H4 (cell line): ENCODE data around the gene SLC28A1. TPM values are rescaled to one million over a fixed set of nuclear protein-coding genes. Genes with fewer than 3 reads are reported as not detected.

Source experiments
- DNase-seq: peaks from one replicate; pipeline ENCODE4 v3.0.0-alpha.2; 2015; ENCODE audit warnings: low spot score
- total RNA-seq: library from RNA; depleted of rRNA; stranded (reverse); fragments of >200 nt; shearing (Covaris generic); gene quantifications from 2 replicates; pipeline ENCODE4 v1.2.3, GENCODE V29; 2014; rRNA removed

SLC28A1 gene
- total RNA-seq: 0.08 TPM in 1 of 2 replicates, not detected in the other

GRCh38 chr15:84883916-84884781 is at the start of gene SLC28A1:
Gene SLC28A1, plus strand, starts transcription at chr15:84884662. Its CDS starts 3,099 bp downstream, at chr15:84887761.
- no peak for DNase-seq

GRCh38 chr15:84834969-84835368 is 49.5 kb upstream of the SLC28A1 start:
- no peak for DNase-seq

GRCh38 chr15:84835661-84836337 is 48.7 kb upstream of the SLC28A1 start:
- DNase-seq: no peak

GRCh38 chr15:84836844-84837243 is 47.6 kb upstream of the SLC28A1 start:
- no peak for DNase-seq

- DNase-seq: no peak
Observed at GRCh38 chr15:84839714-84840113, 44.7 kb upstream of the SLC28A1 start.

- no peak for DNase-seq
Observed at GRCh38 chr15:84840255-84840654, 44.2 kb upstream of the SLC28A1 start.

- peak; percentile 74 for DNase-seq
Observed at GRCh38 chr15:84840741-84841429, 43.6 kb upstream of the SLC28A1 start.

GRCh38 chr15:84842781-84843180 is 41.7 kb upstream of the SLC28A1 start:
- no peak for DNase-seq

- DNase-seq: no peak
Observed at GRCh38 chr15:84844964-84845363, 39.5 kb upstream of the SLC28A1 start.

- peak; percentile 51 for DNase-seq
Observed at GRCh38 chr15:84845631-84846030, 38.8 kb upstream of the SLC28A1 start.

GRCh38 chr15:84846269-84846668 is 38.2 kb upstream of the SLC28A1 start:
- DNase-seq: no peak

GRCh38 chr15:84847382-84847781 is 37.1 kb upstream of the SLC28A1 start:
- no peak for DNase-seq

- DNase-seq: no peak
Observed at GRCh38 chr15:84852212-84852611, 32.2 kb upstream of the SLC28A1 start.

- no peak for DNase-seq
Observed at GRCh38 chr15:84855136-84855535, 29.3 kb upstream of the SLC28A1 start.

GRCh38 chr15:84855765-84856164 is 28.7 kb upstream of the SLC28A1 start:
- DNase-seq: no peak

- DNase-seq: no peak
Observed at GRCh38 chr15:84856731-84857417, 27.6 kb upstream of the SLC28A1 start.

- DNase-seq: no peak
Observed at GRCh38 chr15:84857418-84858004, 27.0 kb upstream of the SLC28A1 start.

GRCh38 chr15:84858231-84858630 is 26.2 kb upstream of the SLC28A1 start:
- DNase-seq: no peak

- DNase-seq: no peak
Observed at GRCh38 chr15:84859144-84859543, 25.3 kb upstream of the SLC28A1 start.

GRCh38 chr15:84859651-84860050 is 24.8 kb upstream of the SLC28A1 start:
- DNase-seq: no peak

- no peak for DNase-seq
Observed at GRCh38 chr15:84861781-84862180, 22.7 kb upstream of the SLC28A1 start.
